Stimulated activated memory B cell treated with anti-CD40 and anti-IgM and Interleukin-4, amounts not matched to agents 10 μg/mL and 1 μg/mL and 100 μg/mL, for 72 hours (primary cell): Measurements from ENCODE around the gene ACTR8.

ENCODE experiments used
- ATAC-seq: fragments of 150-1000 bp; cut with Tn5 transposase; 2 replicates; pipeline ENCODE4 v1.10.0; 2021
- H3K27ac Mint-ChIP-seq: one replicate; pipeline ENCODE4 v1.8.0; 2022; ENCODE audit warnings: mild to moderate bottlenecking, mixed read lengths
- H3K27me3 Mint-ChIP-seq: one replicate; pipeline ENCODE4 v1.8.0; 2022; ENCODE audit warnings: mixed read lengths
- H3K36me3 Mint-ChIP-seq: one replicate; pipeline ENCODE4 v1.8.0; 2022; ENCODE audit warnings: mixed read lengths
- H3K4me1 Mint-ChIP-seq: one replicate; pipeline ENCODE4 v1.8.0; 2022; ENCODE audit warnings: mixed read lengths
- H3K4me3 Mint-ChIP-seq: one replicate; pipeline ENCODE4 v1.8.0; 2022; ENCODE audit warnings: mild to moderate bottlenecking, moderate library complexity, mixed read lengths
- H3K9me3 Mint-ChIP-seq: one replicate; pipeline ENCODE4 v1.8.0; 2022; ENCODE audit warnings: mixed read lengths

The ACTR8 gene

DNA sequence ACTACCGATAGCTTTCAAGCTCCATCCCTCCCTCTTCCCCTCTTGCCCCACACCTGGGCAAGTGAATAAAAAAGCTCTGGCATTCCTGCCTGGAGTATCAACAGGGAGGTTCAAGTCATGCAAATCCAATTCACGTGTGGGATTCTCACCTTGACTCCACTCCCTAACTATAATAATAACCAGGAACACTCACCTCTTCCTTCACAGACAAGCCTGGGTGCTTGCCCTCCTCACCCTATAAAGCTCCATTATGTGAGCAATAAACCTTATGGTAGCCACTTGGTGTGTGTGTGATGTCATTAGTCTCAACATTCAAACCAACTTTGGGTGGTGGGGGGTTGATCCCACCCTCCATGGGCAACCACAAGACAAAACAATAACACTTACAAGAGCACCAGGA, 52.3 kb downstream of the ACTR8 start:
- ATAC-seq, result no peak
- peaks cover 7% of the 10 kb centered on the region for H3K4me1 Mint-ChIP-seq
- H3K27me3 Mint-ChIP-seq, result no peaks in the 10 kb centered on the region
- peaks cover 75% of the 10 kb centered on the region for H3K36me3 Mint-ChIP-seq
- no peaks in the 10 kb centered on the region for H3K9me3 Mint-ChIP-seq
- H3K4me3 Mint-ChIP-seq, result no peak overlapping the region
- H3K27ac Mint-ChIP-seq, result no peak overlapping the region

DNA sequence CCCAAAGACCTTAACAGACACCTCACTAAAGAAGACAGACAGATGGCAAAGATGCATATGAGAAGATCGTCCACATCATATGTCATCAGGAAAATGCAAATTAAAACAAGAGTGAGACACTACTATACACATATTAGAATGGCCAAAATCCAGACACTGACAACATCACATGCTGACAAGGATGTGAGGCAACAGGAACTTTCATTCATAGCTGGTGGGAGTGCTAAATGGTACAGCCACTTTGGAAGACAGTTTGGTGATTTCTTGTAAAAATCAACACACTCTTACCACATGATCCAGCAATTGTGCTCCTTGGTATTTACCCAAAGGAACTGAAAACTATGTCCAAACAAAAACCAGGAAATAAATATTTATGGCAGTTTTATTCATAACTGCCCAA, 53.4 kb downstream of the ACTR8 start:
- Mint-ChIP-seq H3K27me3 (no peaks in the 10 kb centered on the region), H3K4me3 (no peak overlapping the region), H3K9me3 (no peaks in the 10 kb centered on the region), H3K27ac (no peak overlapping the region), H3K36me3 (peaks cover 82% of the 10 kb centered on the region), H3K4me1 (peaks cover 7% of the 10 kb centered on the region)
- no peak for ATAC-seq

DNA sequence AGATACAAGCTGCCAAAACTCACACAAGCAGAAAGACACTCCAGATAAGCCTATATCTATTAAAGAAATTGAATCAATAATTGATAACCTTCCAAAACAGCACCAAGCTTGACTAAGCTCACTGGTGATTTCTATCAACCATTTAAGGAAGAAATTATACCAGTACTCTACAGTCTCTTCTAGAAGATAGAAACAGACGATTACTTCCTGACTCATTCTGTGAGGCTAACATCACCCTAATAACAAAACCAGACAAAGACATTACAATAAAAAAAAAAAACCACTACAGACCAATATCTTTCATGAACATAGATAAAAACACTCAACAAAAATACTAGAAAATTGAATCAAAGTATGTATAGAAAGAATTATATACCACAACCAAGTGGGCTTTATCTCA, 55.9 kb downstream of the ACTR8 start:
- H3K27ac Mint-ChIP-seq, result no peak overlapping the region
- no peak for ATAC-seq
- peaks cover 79% of the 10 kb centered on the region for H3K36me3 Mint-ChIP-seq
- peaks cover 7% of the 10 kb centered on the region for H3K4me1 Mint-ChIP-seq
- H3K4me3 Mint-ChIP-seq, result no peak overlapping the region
- no peaks in the 10 kb centered on the region for H3K27me3 Mint-ChIP-seq
- no peaks in the 10 kb centered on the region for H3K9me3 Mint-ChIP-seq

GRCh38 chr3:53824795-53825194, 57.2 kb downstream of the ACTR8 start:
- H3K9me3 Mint-ChIP-seq, result no peaks in the 10 kb centered on the region
- no peak for ATAC-seq
- H3K27ac Mint-ChIP-seq, result no peak overlapping the region
- no peak overlapping the region for H3K4me3 Mint-ChIP-seq
- no peaks in the 10 kb centered on the region for H3K27me3 Mint-ChIP-seq
- H3K36me3 Mint-ChIP-seq, result peaks cover 83% of the 10 kb centered on the region
- peaks cover 7% of the 10 kb centered on the region for H3K4me1 Mint-ChIP-seq

GRCh38 chr3:53823956-53824657, 57.8 kb downstream of the ACTR8 start:
- Mint-ChIP-seq H3K9me3 (no peaks in the 10 kb centered on the region), H3K4me1 (peaks cover 7% of the 10 kb centered on the region), H3K36me3 (peaks cover 85% of the 10 kb centered on the region), H3K4me3 (no peak overlapping the region), H3K27ac (no peak overlapping the region), H3K27me3 (no peaks in the 10 kb centered on the region)
- ATAC-seq, result no peak

DNA sequence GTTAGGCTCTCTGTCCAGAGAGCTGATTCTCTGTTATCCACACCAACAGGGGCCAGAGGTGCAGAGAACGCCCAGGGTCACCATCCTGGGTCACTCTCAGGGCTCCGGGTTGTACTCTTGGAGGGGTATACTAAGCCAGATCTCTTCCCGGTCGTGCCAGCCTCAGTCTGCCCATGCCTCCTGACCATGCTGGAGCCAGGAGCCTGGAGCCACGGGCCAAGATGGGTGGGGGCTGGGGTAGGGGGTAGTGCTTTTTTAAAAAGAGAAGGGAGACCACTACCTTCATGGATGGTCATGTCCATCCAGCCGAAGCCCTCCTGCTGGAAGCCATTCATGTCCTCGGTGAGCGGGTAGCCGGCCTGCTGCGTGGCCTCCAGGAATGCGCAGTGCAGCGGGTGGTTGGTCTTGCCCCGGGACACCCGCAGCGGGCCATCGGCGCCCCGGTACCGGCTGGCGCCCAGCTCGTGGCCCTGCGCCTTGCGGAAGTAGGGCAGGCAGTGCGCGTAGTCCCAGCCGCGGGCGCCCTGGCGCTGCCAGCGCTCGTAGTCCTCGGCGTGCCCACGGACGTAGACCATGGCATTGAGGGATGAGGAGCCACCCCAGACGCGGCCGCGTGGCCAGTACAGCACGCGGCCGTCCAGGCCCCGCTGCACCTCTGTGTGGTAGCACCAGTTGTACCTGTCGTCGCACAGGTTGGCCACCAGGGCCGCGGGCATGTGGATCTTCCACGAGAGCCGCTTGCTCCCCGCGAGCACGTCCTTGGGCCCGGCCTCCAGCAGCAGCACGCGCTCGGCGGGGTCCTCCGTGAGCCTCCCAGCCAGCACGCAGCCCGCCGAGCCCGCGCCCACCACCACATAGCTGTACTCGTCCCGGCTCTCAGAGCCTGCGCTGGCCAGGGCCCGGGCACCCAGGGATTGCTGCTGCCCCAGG, 58.7 kb downstream of the ACTR8 start:
- Mint-ChIP-seq H3K4me1 (peaks cover 7% of the 10 kb centered on the region), H3K27ac (no peak overlapping the region), H3K36me3 (peaks cover 85% of the 10 kb centered on the region), H3K27me3 (no peaks in the 10 kb centered on the region), H3K9me3 (no peaks in the 10 kb centered on the region), H3K4me3 (no peak overlapping the region)
- peak; percentile 5 for ATAC-seq

- Mint-ChIP-seq H3K9me3 (no peaks in the 10 kb centered on the region), H3K27ac (no peak overlapping the region), H3K36me3 (peaks cover 86% of the 10 kb centered on the region), H3K27me3 (no peaks in the 10 kb centered on the region), H3K4me1 (peaks cover 7% of the 10 kb centered on the region), H3K4me3 (no peak overlapping the region)
- ATAC-seq, result no peak
Measured at GRCh38 chr3:53822331-53822741, 59.6 kb downstream of the ACTR8 start.

DNA sequence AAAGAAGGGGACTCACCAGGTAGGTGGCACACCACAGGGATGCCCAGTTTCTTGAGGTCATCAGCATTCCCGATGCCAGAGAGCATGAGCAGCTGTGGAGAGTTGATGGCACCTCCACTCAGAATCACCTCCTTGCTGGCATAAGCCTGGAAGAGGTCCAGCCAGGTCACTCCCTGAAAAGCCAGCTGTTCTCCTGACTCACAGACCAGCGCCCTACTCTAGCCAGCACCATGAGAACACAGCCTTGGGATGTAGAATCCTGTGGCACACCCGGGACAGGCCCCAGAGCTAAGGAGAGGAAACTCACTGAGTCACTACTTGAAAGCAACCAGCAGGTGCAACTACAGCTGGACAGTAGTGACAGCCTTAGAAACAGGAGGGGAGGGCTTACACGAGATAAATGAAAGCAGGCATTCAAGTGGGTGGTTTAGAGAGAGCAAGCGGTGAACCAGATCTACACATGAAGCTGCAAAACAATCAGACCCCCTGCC, 60.3 kb downstream of the ACTR8 start:
- Mint-ChIP-seq H3K27me3 (no peaks in the 10 kb centered on the region), H3K9me3 (no peaks in the 10 kb centered on the region), H3K27ac (no peak overlapping the region), H3K4me3 (no peak overlapping the region), H3K36me3 (peaks cover 86% of the 10 kb centered on the region), H3K4me1 (peaks cover 7% of the 10 kb centered on the region)
- no peak for ATAC-seq

DNA sequence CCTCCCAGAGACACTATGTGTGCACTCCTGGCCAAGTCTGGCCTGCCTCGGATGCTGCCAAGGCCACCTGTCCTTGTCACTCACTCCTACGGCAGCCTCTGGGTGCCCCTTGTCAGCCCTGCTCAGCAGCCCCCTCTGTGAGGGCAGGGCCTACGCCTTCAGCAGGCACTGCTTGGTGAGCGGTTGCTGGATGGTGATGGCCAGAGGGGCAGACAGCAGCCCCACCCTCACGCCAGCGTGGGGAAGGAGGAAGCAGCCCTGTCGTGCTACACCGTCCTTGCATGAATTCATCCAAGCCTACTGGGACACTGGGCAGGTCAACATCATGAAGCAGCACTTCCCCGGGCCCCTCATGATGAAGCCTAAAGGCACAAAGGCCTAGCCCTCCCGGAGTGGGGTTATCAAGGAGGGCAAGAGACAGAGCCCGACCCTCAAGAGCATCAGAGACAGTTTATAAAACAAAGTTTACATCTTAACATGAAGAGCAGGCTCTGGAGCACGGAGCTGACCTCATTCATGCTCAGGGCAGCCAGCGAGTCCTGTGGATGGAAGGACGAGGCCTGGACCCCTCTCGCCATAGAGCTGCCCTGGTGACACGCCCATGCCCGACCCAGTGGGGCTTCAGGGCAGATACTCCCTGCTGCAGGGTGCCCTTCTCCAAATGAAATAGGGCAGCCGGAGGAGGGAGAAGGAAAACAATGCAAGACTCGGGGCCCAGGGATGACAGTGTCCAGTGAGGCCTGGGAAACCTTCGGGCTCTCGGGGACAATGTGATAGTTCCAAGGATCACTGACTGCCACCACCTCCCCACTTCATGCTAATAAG, 61.0 kb downstream of the ACTR8 start:
- Mint-ChIP-seq H3K9me3 (no peaks in the 10 kb centered on the region), H3K27me3 (no peaks in the 10 kb centered on the region), H3K36me3 (peaks cover 82% of the 10 kb centered on the region), H3K4me3 (no peak overlapping the region), H3K27ac (peak overlapping the region; percentile 37), H3K4me1 (peaks cover 1% of the 10 kb centered on the region)
- ATAC-seq, result no peak

DNA sequence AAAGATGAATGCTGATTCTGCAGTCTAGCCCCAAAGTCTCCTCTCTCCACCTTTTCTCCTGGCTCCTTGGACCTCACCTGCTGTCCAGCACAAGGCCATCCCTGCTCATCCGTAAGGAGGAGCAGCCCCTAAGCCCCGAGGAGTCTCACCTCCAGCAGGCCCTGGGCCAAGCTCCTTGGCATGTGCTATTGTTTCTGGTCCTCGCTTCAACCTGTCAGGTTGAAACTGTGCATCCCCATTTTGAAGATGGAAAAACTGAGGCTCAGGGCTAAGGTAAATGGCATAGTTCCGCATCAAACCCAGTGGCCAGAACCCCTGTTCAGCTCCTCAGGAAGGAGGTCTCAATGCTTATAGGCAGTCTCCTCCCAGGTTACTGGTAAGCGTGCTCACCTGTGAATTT, 61.9 kb downstream of the ACTR8 start:
- no peaks in the 10 kb centered on the region for H3K9me3 Mint-ChIP-seq
- H3K27ac Mint-ChIP-seq, result no peak overlapping the region
- H3K27me3 Mint-ChIP-seq, result no peaks in the 10 kb centered on the region
- H3K4me3 Mint-ChIP-seq, result no peak overlapping the region
- no peak for ATAC-seq
- peaks cover 82% of the 10 kb centered on the region for H3K36me3 Mint-ChIP-seq
- H3K4me1 Mint-ChIP-seq, result no peaks in the 10 kb centered on the region

DNA sequence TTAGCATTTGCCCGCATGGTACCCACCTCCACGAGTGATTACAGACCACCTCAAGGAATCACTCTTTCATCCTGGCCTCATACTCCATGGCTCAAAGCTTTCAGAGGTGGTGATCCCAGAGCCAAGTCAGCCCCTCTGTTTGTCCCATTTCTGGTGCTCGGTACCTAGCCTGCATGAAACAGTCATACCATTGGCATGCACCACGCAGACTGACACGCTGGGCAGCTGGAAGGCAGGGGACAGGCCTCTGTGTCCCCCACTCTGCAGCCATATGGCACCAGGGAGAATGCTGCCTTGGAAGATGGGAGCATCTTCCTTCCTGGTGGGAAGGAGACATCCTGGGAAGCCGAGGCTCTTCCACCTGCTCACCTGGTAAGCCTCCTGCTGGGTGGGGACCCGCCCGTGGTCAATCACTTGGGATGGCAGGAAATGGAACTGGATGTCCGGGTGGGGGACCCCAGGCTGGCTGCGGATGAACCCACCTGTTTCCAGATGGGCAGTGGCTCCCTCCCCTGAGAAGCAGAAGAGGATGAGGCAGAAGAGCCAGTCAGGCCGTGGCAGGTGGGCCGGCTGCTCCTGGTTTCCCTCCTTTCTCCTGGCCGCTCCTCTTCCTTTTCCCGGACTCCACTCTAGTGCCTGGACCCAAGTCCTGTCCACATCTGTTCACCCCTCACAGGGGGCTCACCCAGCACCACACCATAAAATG, 62.6 kb downstream of the ACTR8 start:
- Mint-ChIP-seq H3K27ac (no peak overlapping the region), H3K36me3 (peaks cover 79% of the 10 kb centered on the region), H3K27me3 (no peaks in the 10 kb centered on the region), H3K4me3 (no peak overlapping the region), H3K9me3 (no peaks in the 10 kb centered on the region), H3K4me1 (no peaks in the 10 kb centered on the region)
- ATAC-seq, result no peak

GRCh38 chr3:53818221-53819162, 63.5 kb downstream of the ACTR8 start:
- no peaks in the 10 kb centered on the region for H3K9me3 Mint-ChIP-seq
- no peak overlapping the region for H3K27ac Mint-ChIP-seq
- H3K36me3 Mint-ChIP-seq, result peaks cover 72% of the 10 kb centered on the region
- no peak overlapping the region for H3K4me3 Mint-ChIP-seq
- no peaks in the 10 kb centered on the region for H3K4me1 Mint-ChIP-seq
- no peaks in the 10 kb centered on the region for H3K27me3 Mint-ChIP-seq
- ATAC-seq, result no peak

DNA sequence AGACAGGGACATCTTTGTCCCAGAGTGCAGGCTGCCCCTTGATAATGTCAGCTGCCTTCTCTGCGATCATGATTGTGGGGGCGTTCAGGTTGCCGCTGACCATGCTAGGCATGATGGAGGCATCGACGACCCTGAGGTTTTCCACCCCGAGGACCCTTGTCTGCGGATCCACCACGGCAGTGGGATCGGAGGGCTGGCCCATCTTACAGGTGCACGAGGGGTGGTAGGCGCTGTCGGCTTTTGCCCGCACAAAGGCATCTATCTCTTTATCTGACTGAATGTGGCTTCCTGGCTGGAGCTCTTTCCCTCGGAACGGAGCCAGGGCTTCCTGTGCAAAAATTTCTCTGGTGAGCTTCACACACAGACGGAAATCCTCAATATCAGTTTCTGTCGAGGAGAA, 64.1 kb downstream of the ACTR8 start:
- Mint-ChIP-seq H3K27me3 (no peaks in the 10 kb centered on the region), H3K4me1 (no peaks in the 10 kb centered on the region), H3K4me3 (no peak overlapping the region), H3K9me3 (no peaks in the 10 kb centered on the region), H3K27ac (no peak overlapping the region), H3K36me3 (peaks cover 72% of the 10 kb centered on the region)
- no peak for ATAC-seq

DNA sequence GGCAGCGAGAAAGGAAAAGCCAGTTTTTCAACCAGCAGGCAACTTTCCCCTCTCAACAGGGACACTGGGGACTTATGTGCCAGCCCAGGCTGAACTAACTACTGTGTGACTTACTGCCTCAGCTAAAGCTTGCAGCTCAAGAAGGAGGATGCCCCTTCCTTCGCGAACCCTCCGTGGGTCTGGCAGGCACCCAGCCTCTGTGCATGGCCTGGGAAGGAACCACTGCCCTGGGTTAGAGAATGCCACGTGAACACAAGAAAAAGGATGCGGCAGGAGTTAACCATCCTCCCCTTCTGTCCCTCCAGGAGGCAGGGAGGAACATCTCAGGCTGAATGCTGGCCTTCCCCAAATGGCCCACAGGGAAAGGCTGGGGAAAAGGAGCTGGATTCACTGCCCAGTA, 64.7 kb downstream of the ACTR8 start:
- peaks cover 71% of the 10 kb centered on the region for H3K36me3 Mint-ChIP-seq
- peaks cover 6% of the 10 kb centered on the region for H3K4me1 Mint-ChIP-seq
- no peaks in the 10 kb centered on the region for H3K27me3 Mint-ChIP-seq
- H3K4me3 Mint-ChIP-seq, result no peak overlapping the region
- no peaks in the 10 kb centered on the region for H3K9me3 Mint-ChIP-seq
- no peak for ATAC-seq
- H3K27ac Mint-ChIP-seq, result no peak overlapping the region
